Stomach (tissue), 9 donors: Measurements from ENCODE around the gene COL27A1. TPM values are rescaled to one million over a fixed set of nuclear protein-coding genes. Genes with fewer than 3 reads are reported as not detected.

Source experiments
- DNase-seq, 2 donors: peaks; one replicate each; pipeline versions ENCODE4 v3.0.0 to v3.0.0-alpha.2; 2013 to 2019
- H3K27ac ChIP-seq, 5 donors: fragments of 200-600 bp in 4 of 5; sonication (generic) in 4 of 5; one replicate each; pipeline ENCODE4 v1.5.1; 2013 to 2019; ENCODE audit warnings: mild to moderate bottlenecking in 1 of 5, moderate library complexity in 1 of 5
- H3K27me3 ChIP-seq, 3 donors: fragments of 200-600 bp; sonication (generic); one replicate each; pipeline ENCODE4 v1.5.1; 2017 to 2019; ENCODE audit warnings: mixed run types in 1 of 3
- H3K36me3 ChIP-seq, 4 donors: fragments of 200-600 bp; sonication (generic); 1 replicate in 3 of 4; 2 replicates in 1 of 4; pipeline ENCODE4 v1.5.1; 2016 to 2019
- H3K4me1 ChIP-seq, 4 donors: fragments of 200-600 bp; sonication (generic); one replicate each; pipeline ENCODE4 v1.5.1; 2016 to 2019
- H3K4me3 ChIP-seq, 4 donors: fragments of 200-600 bp; sonication (generic) in 3 of 4; one replicate each; pipeline ENCODE4 v1.5.1; 2016 to 2019; ENCODE audit warnings: mild to moderate bottlenecking in 1 of 4
- H3K9me3 ChIP-seq, 4 donors: fragments of 200-600 bp; sonication (generic); one replicate each; pipeline ENCODE4 v1.5.1; 2016 to 2019
- EP300 ChIP-seq: sonication (generic); formaldehyde crosslinking; IDR thresholded peaks from one replicate; pipeline ENCODE4 v1.6.1; 2017; ENCODE audit warnings: antibody characterized with exemption
- POLR2A ChIP-seq, 4 donors: fragments of 450-650 bp; IDR thresholded peaks; one replicate each; pipeline ENCODE4 v1.6.1; 2016; ENCODE audit warnings: antibody characterized with exemption in 4 of 4, control low read depth in 2 of 4, mild to moderate bottlenecking in 1 of 4, moderate library complexity in 1 of 4
- POLR2AphosphoS5 ChIP-seq, 3 donors: sonication (generic); formaldehyde crosslinking; IDR thresholded peaks; one replicate each; pipeline ENCODE4 v1.6.1; 2016; ENCODE audit warnings: antibody characterized with exemption in 3 of 3
- WGBS, 5 donors: extraction: QIAGEN DNeasy Blood & Tissue Kit in 3 of 5; methylation state at CpG; one replicate each; pipeline versions ENCODE4 v1.1.5 to v1.1.7; 2013 to 2018; 5-methylcytosine and 5-hydroxymethylcytosine counted together
- intact Hi-C: fragments of 100-400 bp; cut with DNase I; formaldehyde crosslinking; loops from one replicate; pipeline ENCODE4 v1.15.1; 2023; ENCODE audit warnings: low total_unique reads
- polyA plus RNA-seq, 3 donors: library from polyadenylated mRNA; stranded (reverse); fragments of 200-250 nt; gene quantifications; one replicate each; pipeline ENCODE4 v1.2.3, GENCODE V29; 2013
- total RNA-seq, 5 donors: library from RNA; depleted of rRNA; stranded (reverse); fragments of >200 nt; gene quantifications; one replicate each; pipeline versions ENCODE4 v1.1.0 to v1.2.3, GENCODE V29; 2014 to 2016
- TF ChIP-seq, protein P1 (sequence below), 7 experiments: fragments of 450-650 bp in 4 of 7; fragments of 200-600 bp in 3 of 7; sonication (generic) in 3 of 7; IDR thresholded peaks; one replicate each; pipeline ENCODE4 v1.5.1; 2016 to 2019; ENCODE audit warnings: antibody characterized with exemption in 7 of 7, control low read depth in 2 of 7, mild to moderate bottlenecking in 1 of 7
- donor health status: healthy with polysubstance abuse.
- donor health status: Bipolar disorder and iron deficiency.
- donor health status: healthy.

COL27A1 gene
- total and polyA plus RNA-seq, 8 donors, result 2.9 to 26.3 (median 8.2) TPM

DNA sequence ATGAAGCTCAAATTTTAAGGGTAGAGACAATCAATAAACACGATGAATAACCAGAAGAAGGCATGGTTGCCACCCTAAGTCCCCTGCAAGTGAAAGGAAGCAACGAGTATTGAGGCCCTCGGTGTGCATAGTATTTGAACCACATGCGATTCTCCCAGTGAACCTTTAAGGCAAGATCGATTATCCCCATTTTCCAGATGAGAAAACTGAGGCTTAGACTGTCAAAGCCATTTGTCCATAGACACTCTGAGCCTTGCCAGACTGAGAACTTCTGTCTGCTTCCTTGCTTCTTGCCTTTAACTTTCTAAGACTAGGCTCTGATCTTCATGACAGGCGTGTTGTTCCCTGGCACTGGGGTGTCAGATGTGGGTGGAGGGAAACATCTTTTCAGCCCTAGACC lies 58.2 kb downstream of the COL27A1 start:
- Histone ChIP-seq H3K27me3 (no peaks in the 10 kb centered on the region), H3K4me3 (no peak overlapping the region), H3K27ac (peak overlapping the region in 1 of 5 donors; percentile 18), H3K36me3 (peaks cover 0 to 6% (median 0%) of the 10 kb centered on the region in 4 donors), H3K9me3 (no peaks in the 10 kb centered on the region), H3K4me1 (peaks cover 0 to 36% (median 20%) of the 10 kb centered on the region in 4 donors)
- WGBS, 5 donors, result 88 to 94% (median 90%) methylated on average over 6 of the region's 6 CpGs
- DNase-seq, result no peak
- TF ChIP-seq EP300 (no peak), POLR2AphosphoS5 (IDR thresholded peaks at IDR 0.05) (no peak), POLR2A (IDR thresholded peaks at IDR 0.05) (no peak)
- TF ChIP-seq, protein P1, sequence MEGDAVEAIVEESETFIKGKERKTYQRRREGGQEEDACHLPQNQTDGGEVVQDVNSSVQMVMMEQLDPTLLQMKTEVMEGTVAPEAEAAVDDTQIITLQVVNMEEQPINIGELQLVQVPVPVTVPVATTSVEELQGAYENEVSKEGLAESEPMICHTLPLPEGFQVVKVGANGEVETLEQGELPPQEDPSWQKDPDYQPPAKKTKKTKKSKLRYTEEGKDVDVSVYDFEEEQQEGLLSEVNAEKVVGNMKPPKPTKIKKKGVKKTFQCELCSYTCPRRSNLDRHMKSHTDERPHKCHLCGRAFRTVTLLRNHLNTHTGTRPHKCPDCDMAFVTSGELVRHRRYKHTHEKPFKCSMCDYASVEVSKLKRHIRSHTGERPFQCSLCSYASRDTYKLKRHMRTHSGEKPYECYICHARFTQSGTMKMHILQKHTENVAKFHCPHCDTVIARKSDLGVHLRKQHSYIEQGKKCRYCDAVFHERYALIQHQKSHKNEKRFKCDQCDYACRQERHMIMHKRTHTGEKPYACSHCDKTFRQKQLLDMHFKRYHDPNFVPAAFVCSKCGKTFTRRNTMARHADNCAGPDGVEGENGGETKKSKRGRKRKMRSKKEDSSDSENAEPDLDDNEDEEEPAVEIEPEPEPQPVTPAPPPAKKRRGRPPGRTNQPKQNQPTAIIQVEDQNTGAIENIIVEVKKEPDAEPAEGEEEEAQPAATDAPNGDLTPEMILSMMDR (IDR thresholded peaks at IDR 0.05), result no peak
- intact Hi-C loops, result no loop called here

DNA sequence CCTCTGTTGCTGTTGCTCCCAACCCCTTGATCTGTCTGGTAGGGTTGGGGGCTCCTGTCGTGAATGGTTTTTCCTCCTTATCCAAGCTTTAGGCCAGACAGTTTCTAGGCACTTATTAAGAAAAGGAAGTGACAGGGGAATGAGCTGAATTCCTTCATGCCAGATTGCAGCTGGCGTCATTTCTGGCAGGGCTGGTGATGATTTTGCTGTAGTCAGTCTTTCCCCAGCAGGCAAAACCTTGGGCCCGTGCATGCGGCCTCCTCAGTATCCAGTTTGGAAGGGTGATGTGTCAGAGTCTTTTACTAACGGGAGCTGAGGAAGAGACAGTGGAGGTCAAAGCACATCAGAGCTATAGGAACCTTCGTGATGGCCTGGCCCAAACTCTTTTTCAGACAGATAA lies 58.8 kb downstream of the COL27A1 start:
- 72 to 84% (median 77%) methylated on average over 5 to 6 of the region's 6 CpGs for WGBS, 5 donors
- intact Hi-C loops, result no loop called here
- peak in 1 of 2 donors; percentile 49 for DNase-seq
- Histone ChIP-seq H3K36me3 (peaks cover 0 to 5% (median 0%) of the 10 kb centered on the region in 4 donors), H3K9me3 (no peaks in the 10 kb centered on the region), H3K27ac (peak overlapping the region in 1 of 5 donors; percentile 41), H3K4me1 (peaks cover 0 to 36% (median 20%) of the 10 kb centered on the region in 4 donors), H3K4me3 (no peak overlapping the region), H3K27me3 (no peaks in the 10 kb centered on the region)
- TF ChIP-seq EP300, result no peak
- TF ChIP-seq, protein P1 (IDR thresholded peaks at IDR 0.05), result no peak
- no peak for TF ChIP-seq POLR2AphosphoS5 (IDR thresholded peaks at IDR 0.05)
- no peak for TF ChIP-seq POLR2A (IDR thresholded peaks at IDR 0.05)

DNA sequence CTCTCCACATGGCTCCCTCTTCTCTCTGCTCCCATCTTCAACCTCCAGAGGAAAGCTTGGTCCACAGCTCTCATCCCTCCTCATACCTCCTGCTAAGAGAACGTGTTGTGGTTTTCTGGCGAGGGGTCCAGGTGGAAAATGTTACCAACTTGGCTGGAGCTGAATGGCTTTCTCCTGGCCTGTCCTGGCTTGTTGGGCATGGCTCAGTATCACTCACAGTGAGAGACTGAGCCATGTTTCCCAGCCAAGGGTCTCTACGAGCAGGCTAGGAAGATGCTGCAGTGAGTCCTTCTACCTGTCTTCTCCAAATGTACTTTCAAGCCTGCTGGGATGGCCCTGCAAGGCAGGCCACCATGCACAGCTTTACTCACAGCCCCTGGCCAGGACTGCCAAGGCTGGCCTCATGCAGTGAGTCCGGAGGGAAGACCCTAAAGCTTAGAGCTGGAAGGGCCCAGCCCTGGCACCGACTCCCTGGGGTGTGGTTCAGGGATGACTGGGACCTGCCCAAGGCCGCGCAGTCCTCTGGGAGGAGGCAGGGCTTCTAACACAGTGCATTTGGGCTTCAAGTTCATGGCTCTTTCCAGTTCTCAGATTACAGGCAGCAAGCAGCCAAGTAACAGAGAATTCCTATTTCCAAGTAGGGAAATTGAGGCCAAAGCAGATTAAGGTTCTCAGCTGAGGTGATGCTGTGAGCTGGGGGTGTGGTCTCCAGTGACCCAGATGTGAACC lies 59.5 kb downstream of the COL27A1 start:
- peak overlapping the region in 1 of 5 donors; percentile 41 for H3K27ac ChIP-seq

GRCh38 chr9:114216081-114216480 lies 60.7 kb downstream of the COL27A1 start:
- TF ChIP-seq POLR2AphosphoS5 (IDR thresholded peaks at IDR 0.05), result no peak
- no peak for TF ChIP-seq EP300
- TF ChIP-seq, protein P1 (IDR thresholded peaks at IDR 0.05), result no peak
- TF ChIP-seq POLR2A (IDR thresholded peaks at IDR 0.05), result no peak
- Histone ChIP-seq H3K27ac (peak overlapping the region in 1 of 5 donors; percentile 33), H3K4me3 (no peak overlapping the region), H3K9me3 (no peaks in the 10 kb centered on the region), H3K4me1 (peaks cover 0 to 38% (median 24%) of the 10 kb centered on the region in 4 donors), H3K27me3 (no peaks in the 10 kb centered on the region), H3K36me3 (no peaks in the 10 kb centered on the region)
- intact Hi-C loops, result no loop called here
- DNase-seq, result peak; percentile 74 to 87
- 29 to 49% (median 48%) methylated on average over 7 of the region's 7 CpGs for WGBS, 5 donors

More for the DNA sequence above, 59.5 kb downstream of the COL27A1 start:
- intact Hi-C loops, result no loop called here
- H3K36me3 ChIP-seq, result no peaks in the 10 kb centered on the region
- no peak overlapping the region for H3K4me3 ChIP-seq
- peaks cover 0 to 36% (median 23%) of the 10 kb centered on the region in 4 donors for H3K4me1 ChIP-seq
- no peak for DNase-seq
- H3K9me3 ChIP-seq, result no peaks in the 10 kb centered on the region
- no peaks in the 10 kb centered on the region for H3K27me3 ChIP-seq
- 64 to 80% (median 70%) methylated on average over 6 to 7 of the region's 7 CpGs for WGBS, 5 donors
- TF ChIP-seq, protein P1 (IDR thresholded peaks at IDR 0.05), result no peak
- TF ChIP-seq POLR2AphosphoS5 (IDR thresholded peaks at IDR 0.05), result no peak
- no peak for TF ChIP-seq POLR2A (IDR thresholded peaks at IDR 0.05)
- TF ChIP-seq EP300, result no peak
